Activated B cell treated with CpG ODN at 0.5 μM for 24 hours (primary cell): ENCODE measurements around the gene NUPR1. TPM values are rescaled to one million over a fixed set of nuclear protein-coding genes. Genes with fewer than 3 reads are reported as not detected.

Experiments
- ATAC-seq: fragments of 200-7000 bp; cut with Tn5 transposase; one replicate; pipeline ENCODE4 v1.10.0; 2021; ENCODE audit warnings: low read depth, mild to moderate bottlenecking, moderate library complexity
- CTCF ChIA-PET: fragments of 350-600 bp; sonication (Branson Sonifier 250); formaldehyde crosslinking; loops from one replicate; lab custom pipeline; 2021; ENCODE audit warnings: antibody characterized with exemption; lab: Charles Lee
- POLR2A ChIA-PET: fragments of 350-600 bp; sonication (Branson Sonifier 250); formaldehyde crosslinking; loops from one replicate; lab custom pipeline; 2021; ENCODE audit warnings: antibody characterized with exemption; lab: Charles Lee
- DNase-seq: peaks from one replicate; pipeline ENCODE4 v3.0.0; 2022
- H3K27ac Mint-ChIP-seq: one replicate; pipeline ENCODE4 v1.8.0; 2020; ENCODE audit warnings: mixed read lengths
- H3K27me3 Mint-ChIP-seq: one replicate; pipeline ENCODE4 v1.8.0; 2021; ENCODE audit warnings: mixed read lengths
- H3K36me3 Mint-ChIP-seq: one replicate; pipeline ENCODE4 v1.8.0; 2021; ENCODE audit warnings: low read depth, mixed read lengths
- H3K4me1 Mint-ChIP-seq: one replicate; pipeline ENCODE4 v1.8.0; 2021; ENCODE audit warnings: mixed read lengths
- H3K4me3 Mint-ChIP-seq: one replicate; pipeline ENCODE4 v1.8.0; 2020; ENCODE audit warnings: mild to moderate bottlenecking, mixed read lengths
- H3K9me3 Mint-ChIP-seq: one replicate; pipeline ENCODE4 v1.8.0; 2020; ENCODE audit warnings: mixed read lengths
- CTCF ChIP-seq: fragments of 200-600 bp; IDR thresholded peaks from one replicate; pipeline ENCODE4 v1.8.0; 2022; ENCODE audit warnings: antibody characterized with exemption, mild to moderate bottlenecking
- intact Hi-C: fragments of 100-400 bp; cut with micrococcal nuclease; formaldehyde crosslinking; loops from one replicate; pipeline ENCODE4 v1.15.1; 2024
- total RNA-seq: library from RNA; stranded (reverse); gene quantifications from 2 replicates; pipeline ENCODE4 v1.2.3, GENCODE V29; 2022

Gene NUPR1
- total RNA-seq, 1 donor from 2014 or later, result not detected

GRCh38 chr16:28526201-28527099 is 12.3 kb downstream of the NUPR1 start:
- intact Hi-C loops, result no loop called here
- Mint-ChIP-seq H3K4me1 (peaks cover 8% of the 10 kb centered on the region), H3K27me3 (peaks cover 1% of the 10 kb centered on the region), H3K27ac (no peak overlapping the region), H3K4me3 (no peak overlapping the region), H3K36me3 (no peaks in the 10 kb centered on the region), H3K9me3 (no peaks in the 10 kb centered on the region)
- no peak for ATAC-seq
- ChIA-PET POLR2A (no interaction called here), CTCF (no interaction called here)
- DNase-seq, result no peak
- no peak for TF ChIP-seq CTCF

- TF ChIP-seq CTCF, result no peak
- DNase-seq (no peak), ATAC-seq (peak; percentile 69)
- no peaks in the 10 kb centered on the region for H3K36me3 Mint-ChIP-seq
- intact Hi-C loops, result no loop called here
- no peak overlapping the region for H3K27ac Mint-ChIP-seq
- no peaks in the 10 kb centered on the region for H3K9me3 Mint-ChIP-seq
- H3K27me3 Mint-ChIP-seq, result peaks cover 2% of the 10 kb centered on the region
- ChIA-PET CTCF (no interaction called here), POLR2A (no interaction called here)
- peaks cover 8% of the 10 kb centered on the region for H3K4me1 Mint-ChIP-seq
- H3K4me3 Mint-ChIP-seq, result no peak overlapping the region
These were observed 14.0 kb downstream of the NUPR1 start for GRCh38 chr16:28524681-28525171.

GRCh38 chr16:28522792-28523191 is 16.0 kb downstream of the NUPR1 start:
- peaks cover 8% of the 10 kb centered on the region for H3K4me1 Mint-ChIP-seq
- ChIA-PET POLR2A (no interaction called here), CTCF (no interaction called here)
- H3K27ac Mint-ChIP-seq, result no peak overlapping the region
- DNase-seq (no peak), ATAC-seq (no peak)
- H3K9me3 Mint-ChIP-seq, result no peaks in the 10 kb centered on the region
- intact Hi-C loops, result no loop called here
- H3K4me3 Mint-ChIP-seq, result no peak overlapping the region
- H3K27me3 Mint-ChIP-seq, result peaks cover 2% of the 10 kb centered on the region
- TF ChIP-seq CTCF, result no peak
- H3K36me3 Mint-ChIP-seq, result no peaks in the 10 kb centered on the region

- no peaks in the 10 kb centered on the region for H3K36me3 Mint-ChIP-seq
- no peak overlapping the region for H3K27ac Mint-ChIP-seq
- H3K4me3 Mint-ChIP-seq, result no peak overlapping the region
- intact Hi-C loops, result no loop called here
- DNase-seq (no peak), ATAC-seq (no peak)
- CTCF ChIA-PET, result no interaction called here
- peaks cover 11% of the 10 kb centered on the region for H3K4me1 Mint-ChIP-seq
- POLR2A ChIA-PET, result interaction anchor here (0.6 kb wide), 1 partner anchor 9 kb away, joined by 4 read pairs; no protein-coding TSS in a partner anchor
- peaks cover 2% of the 10 kb centered on the region for H3K27me3 Mint-ChIP-seq
- H3K9me3 Mint-ChIP-seq, result no peaks in the 10 kb centered on the region
- TF ChIP-seq CTCF, result no peak
These were observed 17.3 kb downstream of the NUPR1 start for GRCh38 chr16:28521436-28521835.

- no peak for TF ChIP-seq CTCF
- POLR2A ChIA-PET, result no interaction called here
- H3K27ac Mint-ChIP-seq, result no peak overlapping the region
- ATAC-seq (no peak), DNase-seq (no peak)
- intact Hi-C loops, result no loop called here
- H3K4me1 Mint-ChIP-seq, result peaks cover 11% of the 10 kb centered on the region
- no peaks in the 10 kb centered on the region for H3K36me3 Mint-ChIP-seq
- H3K4me3 Mint-ChIP-seq, result no peak overlapping the region
- peaks cover 2% of the 10 kb centered on the region for H3K27me3 Mint-ChIP-seq
- H3K9me3 Mint-ChIP-seq, result no peaks in the 10 kb centered on the region
- CTCF ChIA-PET, result no interaction called here
These were observed 18.1 kb downstream of the NUPR1 start for GRCh38 chr16:28520672-28521071.
